Body of pancreas (tissue), 4 donors: ENCODE measurements around the gene ANKRD44. TPM values are rescaled to one million over a fixed set of nuclear protein-coding genes. Genes with fewer than 3 reads are reported as not detected.

Experiments
- ATAC-seq: fragments of 150-250 bp; one replicate; pipeline ENCODE4 v1.9.1; 2016
- DNase-seq, 4 donors: peaks; one replicate each; pipeline ENCODE4 v3.0.0-alpha.2; 2019
- H3K27ac ChIP-seq, 4 donors: fragments of 200-600 bp; sonication (generic); 1 replicate in 3 of 4; 2 replicates in 1 of 4; pipeline versions ENCODE4 v1.5.1 to v1.6.1; 2016 to 2019; ENCODE audit warnings: mild to moderate bottlenecking in 1 of 4, mixed read lengths in 1 of 4, moderate library complexity in 1 of 4
- H3K27me3 ChIP-seq, 2 donors: fragments of 200-600 bp; sonication (generic); one replicate each; pipeline ENCODE4 v1.6.0; 2016; ENCODE audit warnings: mild to moderate bottlenecking in 1 of 2
- H3K36me3 ChIP-seq, 2 donors: fragments of 200-600 bp; sonication (generic); replicated peaks in 1 of 2; 2 replicates each; pipeline ENCODE4 v1.5.1; 2016; ENCODE audit warnings: low read depth in 2 of 2; ENCODE audit not compliant: insufficient read depth in 1 of 2
- H3K4me1 ChIP-seq: fragments of 200-600 bp; sonication (generic); one replicate; pipeline ENCODE4 v1.6.0; 2016
- H3K4me3 ChIP-seq, 2 donors: fragments of 200-600 bp; sonication (generic); 1 replicate in 1 of 2; 2 replicates in 1 of 2; pipeline ENCODE4 v1.5.1; 2016 to 2019
- H3K9me3 ChIP-seq, 3 donors: fragments of 200-600 bp; sonication (generic); 1 replicate in 2 of 3; 2 replicates in 1 of 3; pipeline ENCODE4 v1.5.1; 2016
- POLR2A ChIP-seq, 3 donors: fragments of 450-650 bp; IDR thresholded peaks; one replicate each; pipeline ENCODE4 v1.6.1; 2016; ENCODE audit warnings: antibody characterized with exemption in 3 of 3, mild to moderate bottlenecking in 2 of 3
- WGBS, 2 donors: methylation state at CpG; one replicate each; pipeline ENCODE4 v1.1.5; 2017; 5-methylcytosine and 5-hydroxymethylcytosine counted together
- intact Hi-C: fragments of 100-400 bp; cut with DNase I; formaldehyde crosslinking; loops from one replicate; pipeline ENCODE4 v1.15.1; 2023
- total RNA-seq, 2 donors: library from RNA; depleted of rRNA; stranded (reverse); fragments of >200 nt; gene quantifications; one replicate each; pipeline ENCODE4 v1.1.0, GENCODE V29; 2016
- TF ChIP-seq, protein P1 (sequence below), 7 experiments: fragments of 450-650 bp in 4 of 7; fragments of 200-600 bp in 3 of 7; sonication (generic) in 3 of 7; IDR thresholded peaks; one replicate each; pipeline ENCODE4 v1.5.1; 2016 to 2019; ENCODE audit warnings: antibody characterized with exemption in 7 of 7

The ANKRD44 gene
- total RNA-seq, 2 donors from 2014 or later = 12.2 TPM

GRCh38 chr2:197322143-197322542, 11.6 kb upstream of the ANKRD44 start:
- 77 to 86% methylated on average over 2 of the region's 2 CpGs for WGBS, 2 donors
- no peak overlapping the region for H3K27ac ChIP-seq
- no peaks in the 10 kb centered on the region for H3K4me1 ChIP-seq
- ATAC-seq (no peak), DNase-seq (no peak)
- intact Hi-C loops = no loop called here
- H3K9me3 ChIP-seq = no peaks in the 10 kb centered on the region
- H3K36me3 ChIP-seq = no peaks in the 10 kb centered on the region
- H3K27me3 ChIP-seq = no peaks in the 10 kb centered on the region
- no peak overlapping the region for H3K4me3 ChIP-seq
- TF ChIP-seq, protein P1, sequence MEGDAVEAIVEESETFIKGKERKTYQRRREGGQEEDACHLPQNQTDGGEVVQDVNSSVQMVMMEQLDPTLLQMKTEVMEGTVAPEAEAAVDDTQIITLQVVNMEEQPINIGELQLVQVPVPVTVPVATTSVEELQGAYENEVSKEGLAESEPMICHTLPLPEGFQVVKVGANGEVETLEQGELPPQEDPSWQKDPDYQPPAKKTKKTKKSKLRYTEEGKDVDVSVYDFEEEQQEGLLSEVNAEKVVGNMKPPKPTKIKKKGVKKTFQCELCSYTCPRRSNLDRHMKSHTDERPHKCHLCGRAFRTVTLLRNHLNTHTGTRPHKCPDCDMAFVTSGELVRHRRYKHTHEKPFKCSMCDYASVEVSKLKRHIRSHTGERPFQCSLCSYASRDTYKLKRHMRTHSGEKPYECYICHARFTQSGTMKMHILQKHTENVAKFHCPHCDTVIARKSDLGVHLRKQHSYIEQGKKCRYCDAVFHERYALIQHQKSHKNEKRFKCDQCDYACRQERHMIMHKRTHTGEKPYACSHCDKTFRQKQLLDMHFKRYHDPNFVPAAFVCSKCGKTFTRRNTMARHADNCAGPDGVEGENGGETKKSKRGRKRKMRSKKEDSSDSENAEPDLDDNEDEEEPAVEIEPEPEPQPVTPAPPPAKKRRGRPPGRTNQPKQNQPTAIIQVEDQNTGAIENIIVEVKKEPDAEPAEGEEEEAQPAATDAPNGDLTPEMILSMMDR (IDR thresholded peaks at IDR 0.05) = no peak
- TF ChIP-seq POLR2A (IDR thresholded peaks at IDR 0.05) = no peak

GRCh38 chr2:197315371-197315770, 4.8 kb upstream of the ANKRD44 start:
- ATAC-seq (no peak), DNase-seq (no peak)
- peaks cover 9% of the 10 kb centered on the region for H3K4me1 ChIP-seq
- no peak overlapping the region for H3K27ac ChIP-seq
- no peaks in the 10 kb centered on the region for H3K36me3 ChIP-seq
- no peaks in the 10 kb centered on the region for H3K9me3 ChIP-seq
- H3K4me3 ChIP-seq = no peak overlapping the region
- intact Hi-C loops = no loop called here
- H3K27me3 ChIP-seq = no peaks in the 10 kb centered on the region
- TF ChIP-seq, protein P1 (IDR thresholded peaks at IDR 0.05) = no peak
- no peak for TF ChIP-seq POLR2A (IDR thresholded peaks at IDR 0.05)

DNA sequence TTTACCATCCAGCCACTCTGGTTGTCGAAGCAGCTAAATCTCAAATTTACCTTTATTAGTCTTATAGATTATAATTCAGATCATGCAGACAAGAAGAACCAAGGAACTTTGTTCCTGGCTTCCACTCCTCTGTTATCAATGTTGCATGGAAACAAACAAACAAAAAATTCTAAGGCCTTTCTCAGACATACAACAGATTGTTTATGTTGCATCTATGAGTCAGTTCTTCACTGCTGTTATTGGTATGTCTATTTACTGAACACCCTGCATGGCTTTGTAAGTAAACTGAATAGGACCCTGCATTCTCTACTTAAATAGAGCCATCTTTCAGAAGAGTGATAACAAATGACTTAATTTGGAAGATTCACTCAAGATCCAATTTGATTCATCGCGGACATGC, 1.6 kb upstream of the ANKRD44 start:
- WGBS, 2 donors = 92 to 93% methylated on average over 3 of the region's 3 CpGs
- Histone ChIP-seq H3K4me3 (no peak overlapping the region), H3K36me3 (no peaks in the 10 kb centered on the region), H3K9me3 (no peaks in the 10 kb centered on the region), H3K27me3 (no peaks in the 10 kb centered on the region), H3K4me1 (peaks cover 20% of the 10 kb centered on the region), H3K27ac (no peak overlapping the region)
- intact Hi-C loops = loop anchor here (5.0 kb wide), 1 partner anchor 125 kb away; no protein-coding TSS in a partner anchor
- TF ChIP-seq, protein P1 (IDR thresholded peaks at IDR 0.05) = no peak
- no peak for TF ChIP-seq POLR2A (IDR thresholded peaks at IDR 0.05)
- ATAC-seq (no peak), DNase-seq (no peak)

DNA sequence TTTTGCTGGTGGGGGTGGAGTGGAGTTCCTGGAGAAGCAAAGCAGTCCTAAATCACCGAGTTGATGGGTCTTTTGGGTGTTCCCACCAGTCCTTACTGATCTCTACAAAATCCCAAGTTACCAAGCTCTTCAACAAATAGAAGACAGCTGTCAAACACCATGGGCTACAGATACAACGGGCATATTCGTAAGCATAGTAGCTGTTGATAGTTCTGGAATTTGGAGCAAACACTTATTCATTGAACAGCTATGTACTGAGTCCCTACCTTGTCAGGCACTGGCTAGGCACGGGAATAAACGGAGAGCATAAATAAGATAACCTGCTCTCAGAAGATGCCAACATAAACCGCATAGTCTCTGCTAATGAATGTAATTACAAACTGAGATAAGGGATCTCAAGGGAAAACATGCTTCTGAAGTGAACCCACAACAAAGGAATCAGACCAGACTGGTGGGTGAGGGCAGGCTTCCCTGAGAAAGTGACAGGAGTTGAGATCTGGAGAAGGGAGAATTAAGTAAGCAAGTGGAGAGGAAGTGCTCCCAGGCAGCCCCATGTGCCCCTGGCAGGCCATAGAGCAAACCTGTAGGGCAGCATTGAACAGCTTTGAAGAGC, 947 bp upstream of the ANKRD44 start:
- WGBS, 2 donors = 20 to 22% methylated on average over 6 of the region's 6 CpGs
- Histone ChIP-seq H3K27me3 (no peaks in the 10 kb centered on the region), H3K36me3 (no peaks in the 10 kb centered on the region), H3K4me3 (no peak overlapping the region), H3K9me3 (no peaks in the 10 kb centered on the region), H3K27ac (peak overlapping the region; percentile 85 to 89 (median 88)), H3K4me1 (peaks cover 27% of the 10 kb centered on the region)
- TF ChIP-seq POLR2A (IDR thresholded peaks at IDR 0.05) = no peak
- intact Hi-C loops = loop anchor here (5.0 kb wide), 1 partner anchor 124 kb away; no protein-coding TSS in a partner anchor
- DNase-seq (no peak), ATAC-seq (no peak)

- intact Hi-C loops = loop anchor here (5.0 kb wide), 1 partner anchor 124 kb away; no protein-coding TSS in a partner anchor
- no peak overlapping the region for H3K4me3 ChIP-seq
- TF ChIP-seq, protein P1 (IDR thresholded peaks at IDR 0.05) = no peak
- no peak for TF ChIP-seq POLR2A (IDR thresholded peaks at IDR 0.05)
- H3K27me3 ChIP-seq = no peaks in the 10 kb centered on the region
- H3K4me1 ChIP-seq = peaks cover 32% of the 10 kb centered on the region
- DNase-seq (no peak), ATAC-seq (no peak)
- 0 to 14% methylated on average over 1 to 22 of the region's 22 CpGs for WGBS, 2 donors
- H3K27ac ChIP-seq = peak overlapping the region; percentile 85 to 89 (median 88)
- H3K9me3 ChIP-seq = no peaks in the 10 kb centered on the region
- no peaks in the 10 kb centered on the region for H3K36me3 ChIP-seq
Observed at GRCh38 chr2:197310987-197311420, 424 bp upstream of the ANKRD44 start.
